Activated gamma-delta T cell treated with anti-CD3 and anti-CD28 coated beads, Interleukin-2, amount 50 U/mL, for 16 hours (primary cell): ENCODE results near the gene ENPP7.

ENCODE experiments used
- DNase-seq: peaks from one replicate; pipeline ENCODE4 v3.0.0-alpha.2; 2020; ENCODE audit warnings: low read depth

The ENPP7 gene

DNA sequence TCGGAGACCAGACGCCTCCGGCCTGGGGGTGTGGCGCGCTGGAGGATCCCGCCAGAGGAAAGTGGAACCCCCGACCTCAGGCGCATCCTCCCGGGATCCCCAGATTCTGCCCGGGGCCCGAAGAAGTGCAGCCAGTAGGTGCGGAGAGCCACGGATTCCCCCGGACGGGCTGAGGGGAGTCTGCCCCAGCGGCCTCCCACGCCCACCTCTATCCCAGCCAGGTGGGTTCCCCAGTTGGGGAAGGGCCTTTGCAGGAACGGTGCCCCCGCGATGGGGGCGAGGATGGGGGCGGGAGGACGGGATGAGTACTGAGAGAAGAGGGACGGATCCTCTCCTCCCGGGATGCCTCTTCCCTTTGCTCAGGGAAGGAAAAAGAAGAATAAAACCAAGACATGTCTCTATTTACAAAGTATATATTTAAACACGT lies 61.0 kb downstream of the ENPP7 start:
- no peak for DNase-seq
